ENCODE measurements around the gene SPTBN4. TPM values are rescaled to one million over a fixed set of nuclear protein-coding genes. Genes with fewer than 3 reads are reported as not detected.
A peak's percentile ranks its signal among the peaks of the same experiment; 100 is the strongest.
"Not testable (repeated sequence)": the region's sequence is repeated elsewhere in the genome, so short reads cannot be mapped to it uniquely, and the experiment has no call there.

The SPTBN4 gene
- total RNA-seq, 1 experiment from 2014 or later: 6.3 TPM

GRCh38 chr19:40614622-40615411 is 148.0 kb downstream of the SPTBN4 start:
- in situ Hi-C loops (cut with HindIII; ENCODE audit: low pct_unique_long_range_greater_than_20kb, low sequenced_read_pairs): no loop called here
- DNase-seq (ENCODE audit: low read depth): peak; percentile 99

DNA sequence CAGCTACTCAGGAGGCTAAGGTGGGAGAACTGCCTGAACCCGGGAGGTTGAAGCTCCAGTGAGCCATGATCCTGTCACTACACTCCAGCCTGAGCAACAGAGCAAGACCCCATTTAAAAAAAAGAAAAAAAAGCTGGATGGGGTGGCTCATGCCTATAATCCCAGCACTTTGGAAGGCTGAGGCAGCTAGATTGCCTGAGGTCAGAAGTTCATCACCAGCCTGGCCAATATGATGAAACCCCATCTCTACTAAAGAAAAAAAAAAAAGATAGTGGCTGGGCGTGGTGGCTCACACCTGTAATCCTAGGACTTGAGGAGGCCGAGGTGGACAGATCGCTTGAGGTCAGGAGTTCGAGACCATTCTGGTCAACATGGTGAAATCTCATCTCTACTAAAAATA is 149.4 kb downstream of the SPTBN4 start:
- in situ Hi-C loops (cut with HindIII; ENCODE audit: low pct_unique_long_range_greater_than_20kb, low sequenced_read_pairs): no loop called here
- DNase-seq (ENCODE audit: low read depth): no peak

- in situ Hi-C loops (cut with HindIII; ENCODE audit: low pct_unique_long_range_greater_than_20kb, low sequenced_read_pairs): no loop called here
- no peak for DNase-seq (ENCODE audit: low read depth)
Observed at GRCh38 chr19:40616941-40617340, 150.1 kb downstream of the SPTBN4 start.

- no peak for DNase-seq (ENCODE audit: low read depth)
- in situ Hi-C loops (cut with HindIII; ENCODE audit: low pct_unique_long_range_greater_than_20kb, low sequenced_read_pairs): no loop called here
Observed at GRCh38 chr19:40617961-40618360, 151.2 kb downstream of the SPTBN4 start.

GRCh38 chr19:40619333-40620160 is 152.7 kb downstream of the SPTBN4 start:
- DNase-seq (ENCODE audit: low read depth): no peak
- in situ Hi-C loops (cut with HindIII; ENCODE audit: low pct_unique_long_range_greater_than_20kb, low sequenced_read_pairs): no loop called here

- in situ Hi-C loops (cut with HindIII; ENCODE audit: low pct_unique_long_range_greater_than_20kb, low sequenced_read_pairs): no loop called here
Observed at GRCh38 chr19:40620161-40620485, 153.3 kb downstream of the SPTBN4 start.

GRCh38 chr19:40621283-40621682 is 154.5 kb downstream of the SPTBN4 start:
- DNase-seq (ENCODE audit: low read depth): no peak
- in situ Hi-C loops (cut with HindIII; ENCODE audit: low pct_unique_long_range_greater_than_20kb, low sequenced_read_pairs): no loop called here

More at GRCh38 chr19:40620161-40620485, 153.3 kb downstream of the SPTBN4 start:
- DNase-seq (ENCODE audit: low read depth): no peak

GRCh38 chr19:40621966-40622772 is 155.4 kb downstream of the SPTBN4 start:
- no peak for DNase-seq (ENCODE audit: low read depth)
- in situ Hi-C loops (cut with HindIII; ENCODE audit: low pct_unique_long_range_greater_than_20kb, low sequenced_read_pairs): no loop called here

- no peak for DNase-seq (ENCODE audit: low read depth)
- in situ Hi-C loops (cut with HindIII; ENCODE audit: low pct_unique_long_range_greater_than_20kb, low sequenced_read_pairs): no loop called here
Observed at GRCh38 chr19:40622773-40623075, 155.9 kb downstream of the SPTBN4 start.

GRCh38 chr19:40623403-40624251 is 156.8 kb downstream of the SPTBN4 start:
- in situ Hi-C loops (cut with HindIII; ENCODE audit: low pct_unique_long_range_greater_than_20kb, low sequenced_read_pairs): no loop called here

GRCh38 chr19:40624369-40625153 is 157.8 kb downstream of the SPTBN4 start:
- in situ Hi-C loops (cut with HindIII; ENCODE audit: low pct_unique_long_range_greater_than_20kb, low sequenced_read_pairs); DNase-seq (ENCODE audit: low read depth): not testable (repeated sequence)

More at GRCh38 chr19:40623403-40624251, 156.8 kb downstream of the SPTBN4 start:
- DNase-seq (ENCODE audit: low read depth): peak; percentile 100

DNA sequence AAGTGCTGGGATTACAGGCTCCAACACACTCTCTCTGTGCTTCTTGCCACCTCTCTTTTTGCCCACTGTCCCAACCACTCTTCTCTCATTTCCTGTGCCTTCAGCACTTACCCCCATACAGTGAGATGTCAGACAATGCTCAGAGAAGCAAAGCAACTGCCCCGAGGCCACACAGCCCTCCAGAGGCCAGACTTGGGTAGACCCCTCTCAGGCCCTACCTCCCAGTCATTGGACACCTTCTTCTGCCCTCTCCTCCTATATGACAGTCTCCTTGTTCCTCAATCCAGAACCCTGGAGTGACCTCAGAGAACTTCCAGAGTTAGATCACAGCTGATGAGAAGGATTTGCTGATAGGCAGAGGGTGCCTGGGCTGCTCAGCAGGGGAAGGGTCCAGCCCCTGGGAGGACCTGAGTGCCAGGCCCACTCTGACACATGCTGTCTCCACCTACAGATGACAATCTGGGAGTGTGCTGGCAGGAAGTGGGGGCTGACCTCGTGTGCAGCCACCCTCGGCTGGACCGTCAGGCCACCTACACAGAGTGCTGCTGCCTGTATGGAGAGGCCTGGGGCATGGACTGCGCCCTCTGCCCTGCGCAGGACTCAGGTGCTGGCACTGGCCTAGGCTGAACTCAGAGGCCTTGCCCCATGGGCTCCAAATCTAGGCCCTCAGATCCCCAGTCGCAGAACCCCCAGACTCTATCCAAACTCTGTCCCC is 158.8 kb downstream of the SPTBN4 start:
- in situ Hi-C loops (cut with HindIII; ENCODE audit: low pct_unique_long_range_greater_than_20kb, low sequenced_read_pairs): no loop called here
- DNase-seq (ENCODE audit: low read depth): peak; percentile 52

Other genes starting within 250 kb of the SPTBN4 start
- not detected in 2 replicates for gene TTC9B, start 248.6 kb upstream of the SPTBN4 start, total RNA-seq (2014; rRNA removed; shearing (Covaris generic); ENCODE audit: low replicate concordance)
- not detected in 2 replicates for gene CCNP, start 240.3 kb upstream of the SPTBN4 start, total RNA-seq (2014; rRNA removed; shearing (Covaris generic); ENCODE audit: low replicate concordance)
- gene AKT2, start 181.7 kb upstream of the SPTBN4 start, total RNA-seq (2014; rRNA removed; shearing (Covaris generic); ENCODE audit: low replicate concordance): 63.4 and 91.3 TPM in 2 replicates
- gene C19orf47, start 118.6 kb upstream of the SPTBN4 start, total RNA-seq (2014; rRNA removed; shearing (Covaris generic); ENCODE audit: low replicate concordance): 14.7 and 32.8 TPM in 2 replicates
- gene PLD3, start 118.3 kb upstream of the SPTBN4 start, total RNA-seq (2014; rRNA removed; shearing (Covaris generic); ENCODE audit: low replicate concordance): 381 and 440 TPM in 2 replicates
- not detected in 2 replicates for gene HIPK4, start 76.8 kb upstream of the SPTBN4 start, total RNA-seq (2014; rRNA removed; shearing (Covaris generic); ENCODE audit: low replicate concordance)
- gene PRX, start 53.6 kb upstream of the SPTBN4 start, total RNA-seq (2014; rRNA removed; shearing (Covaris generic); ENCODE audit: low replicate concordance): 4.4 and 5.3 TPM in 2 replicates
- 31.7 and 35.5 TPM in 2 replicates for gene SERTAD1, start 41.0 kb upstream of the SPTBN4 start, total RNA-seq (2014; rRNA removed; shearing (Covaris generic); ENCODE audit: low replicate concordance)
- gene SERTAD3, start 22.7 kb upstream of the SPTBN4 start, total RNA-seq (2014; rRNA removed; shearing (Covaris generic); ENCODE audit: low replicate concordance): 68.2 and 68.5 TPM in 2 replicates
- 649 and 783 TPM in 2 replicates for gene BLVRB, start 1.3 kb upstream of the SPTBN4 start, total RNA-seq (2014; rRNA removed; shearing (Covaris generic); ENCODE audit: low replicate concordance)
- gene SHKBP1, start 109.9 kb downstream of the SPTBN4 start, total RNA-seq (2014; rRNA removed; shearing (Covaris generic); ENCODE audit: low replicate concordance): 92.6 and 137 TPM in 2 replicates
- gene LTBP4, start 134.4 kb downstream of the SPTBN4 start, total RNA-seq (2014; rRNA removed; shearing (Covaris generic); ENCODE audit: low replicate concordance): 47.7 and 129 TPM in 2 replicates
- 22.2 and 39.0 TPM in 2 replicates for gene NUMBL, start 223.7 kb downstream of the SPTBN4 start, total RNA-seq (2014; rRNA removed; shearing (Covaris generic); ENCODE audit: low replicate concordance)
- gene COQ8B, start 249.9 kb downstream of the SPTBN4 start, total RNA-seq (2014; rRNA removed; shearing (Covaris generic); ENCODE audit: low replicate concordance): 81.8 and 159 TPM in 2 replicates

All from Caki2 (cell line).